OCI-LY1 (cell line): Measurements from ENCODE around the gene CPD.

Source experiments
- CTCF ChIP-seq: fragments of 200-600 bp; sonication (generic), shearing (Covaris generic); IDR thresholded peaks from 2 replicates; pipeline ENCODE4 v1.5.1; 2017; ENCODE audit warnings: mild to moderate bottlenecking, antibody characterized with exemption, low read length, moderate library complexity, mixed read lengths
- EZH2 ChIP-seq: fragments of 200-600 bp; sonication (generic), shearing (Covaris generic); IDR thresholded peaks from 2 replicates; pipeline ENCODE4 v1.8.0; 2017; ENCODE audit warnings: borderline replicate concordance, mixed run types, mild to moderate bottlenecking, antibody characterized with exemption, low read length, moderate library complexity, mixed read lengths

GRCh38 chr17:30477083-30477773 lies 98.5 kb downstream of the CPD start, which contains the start of gene GOSR1:
- TF ChIP-seq CTCF (peak; percentile 77), EZH2 (no peak)
